Hepatocyte (in vitro differentiated cells): ENCODE measurements around the gene WWTR1. TPM values are rescaled to one million over a fixed set of nuclear protein-coding genes. Genes with fewer than 3 reads are reported as not detected.

Source experiments
- DNase-seq: peaks from one replicate; pipeline ENCODE4 v3.0.0-alpha.2; 2016; ENCODE audit warnings: low spot score
- H2AFZ ChIP-seq: fragments of 200-600 bp; sonication (generic); 2 replicates; pipeline ENCODE4 v1.6.0; 2016; ENCODE audit warnings: antibody characterized with exemption, mild to moderate bottlenecking
- H3K27ac ChIP-seq: fragments of 200-600 bp; sonication (generic); 2 replicates; pipeline ENCODE4 v1.5.1; 2016; ENCODE audit warnings: mild to moderate bottlenecking
- H3K27me3 ChIP-seq: fragments of 200-600 bp; sonication (generic); 2 replicates; pipeline ENCODE4 v1.6.1; 2016
- H3K36me3 ChIP-seq: fragments of 200-600 bp; sonication (generic); replicated peaks from 2 replicates; pipeline ENCODE4 v1.5.1; 2016; ENCODE audit warnings: low read depth; ENCODE audit not compliant: insufficient read depth
- H3K4me1 ChIP-seq: fragments of 200-600 bp; sonication (generic); 2 replicates; pipeline ENCODE4 v1.5.1; 2016; ENCODE audit warnings: mild to moderate bottlenecking, moderate library complexity; ENCODE audit not compliant: insufficient read depth
- H3K4me2 ChIP-seq: fragments of 200-600 bp; sonication (generic); 2 replicates; pipeline ENCODE4 v1.6.0; 2016
- H3K4me3 ChIP-seq: fragments of 200-600 bp; sonication (generic); 2 replicates; pipeline ENCODE4 v1.5.1; 2016; ENCODE audit warnings: mild to moderate bottlenecking
- H3K79me2 ChIP-seq: fragments of 200-600 bp; sonication (generic); 2 replicates; pipeline ENCODE4 v1.6.0; 2017; ENCODE audit warnings: mild to moderate bottlenecking
- H3K9me2 ChIP-seq: fragments of 200-600 bp; sonication (generic); replicated peaks from 2 replicates; pipeline ENCODE4 v1.6.0; 2017; ENCODE audit warnings: mild to moderate bottlenecking; ENCODE audit not compliant: insufficient read depth
- H3K9me3 ChIP-seq: fragments of 200-600 bp; sonication (generic); 2 replicates; pipeline ENCODE4 v1.5.1; 2016; ENCODE audit warnings: low read depth, mild to moderate bottlenecking
- H4K20me1 ChIP-seq: fragments of 200-600 bp; sonication (generic); 2 replicates; pipeline ENCODE4 v1.6.0; 2016; ENCODE audit warnings: mild to moderate bottlenecking; ENCODE audit not compliant: insufficient read depth, poor library complexity, severe bottlenecking
- EZH2 ChIP-seq: fragments of 200-600 bp; sonication (generic); IDR thresholded peaks from 2 replicates; pipeline ENCODE4 v1.6.1; 2016; ENCODE audit warnings: antibody characterized with exemption, mild to moderate bottlenecking, borderline replicate concordance
- EZH2phosphoT487 ChIP-seq: fragments of 200-600 bp; sonication (generic); IDR thresholded peaks from one replicate; pipeline ENCODE4 v1.6.1; 2018; ENCODE audit warnings: antibody characterized with exemption, mild to moderate bottlenecking, low read depth, moderate library complexity; ENCODE audit not compliant: unreplicated experiment, severe bottlenecking
- WGBS: methylation state at CpG from one replicate; pipeline ENCODE4 v1.1.6; 2016; ENCODE audit warnings: low lambda C conversion rate; ENCODE audit errors: missing lambda C conversion rate; 5-methylcytosine and 5-hydroxymethylcytosine counted together
- polyA plus RNA-seq: library from polyadenylated mRNA; unstranded; fragments of >200 nt; fragmentation: Nextera tagmentation; extraction: Ambion mirVana; gene quantifications from 2 replicates; pipeline ENCODE4 v1.2.1, GENCODE V29; 2016
- total RNA-seq: library from RNA; depleted of rRNA; stranded (reverse); fragments of >200 nt; gene quantifications from 2 replicates; pipeline ENCODE4 v1.2.3, GENCODE V29; 2014
- TF ChIP-seq, protein P1 (sequence below): fragments of 200-600 bp; sonication (generic); IDR thresholded peaks from 2 replicates; pipeline ENCODE4 v1.5.1; 2016; ENCODE audit warnings: antibody characterized with exemption, mild to moderate bottlenecking; ENCODE audit not compliant: poor library complexity

The WWTR1 gene
- total and polyA plus RNA-seq, 2 experiments from 2014 or later: 40.5 to 54.7 TPM

DNA sequence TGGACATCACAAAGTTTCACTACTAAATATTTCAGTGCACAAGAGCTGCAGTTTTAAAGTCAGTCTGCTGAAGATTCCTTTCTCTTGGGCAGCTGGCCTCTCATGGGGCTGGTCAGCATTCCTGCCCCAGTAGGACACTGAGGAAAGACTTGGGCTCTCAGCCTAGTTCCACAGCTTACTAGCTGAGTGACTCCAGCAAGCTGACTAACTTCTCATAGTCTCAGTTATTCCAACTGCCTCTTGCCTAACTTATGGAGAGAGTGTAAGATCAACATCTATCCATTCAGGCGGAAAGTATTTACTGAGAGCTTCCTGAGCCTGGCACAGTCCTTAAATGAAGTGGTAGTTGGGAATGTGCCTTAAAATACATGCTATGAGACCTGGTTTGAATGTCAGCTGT lies 156.3 kb downstream of the WWTR1 start:
- H4K20me1 ChIP-seq: no peaks in the 10 kb centered on the region
- no peak overlapping the region for H2AFZ ChIP-seq
- H3K9me2 ChIP-seq: no peaks in the 10 kb centered on the region
- H3K4me1 ChIP-seq: no peaks in the 10 kb centered on the region
- 91% methylated on average over 1 of the region's 1 CpG for WGBS
- no peaks in the 10 kb centered on the region for H3K36me3 ChIP-seq
- H3K27ac ChIP-seq: no peak overlapping the region
- no peak overlapping the region for H3K4me2 ChIP-seq
- no peak overlapping the region for H3K4me3 ChIP-seq
- DNase-seq: no peak
- no peaks in the 10 kb centered on the region for H3K27me3 ChIP-seq
- H3K79me2 ChIP-seq: no peaks in the 10 kb centered on the region
- H3K9me3 ChIP-seq: no peaks in the 10 kb centered on the region
- no peak for TF ChIP-seq EZH2
- TF ChIP-seq, protein P1, sequence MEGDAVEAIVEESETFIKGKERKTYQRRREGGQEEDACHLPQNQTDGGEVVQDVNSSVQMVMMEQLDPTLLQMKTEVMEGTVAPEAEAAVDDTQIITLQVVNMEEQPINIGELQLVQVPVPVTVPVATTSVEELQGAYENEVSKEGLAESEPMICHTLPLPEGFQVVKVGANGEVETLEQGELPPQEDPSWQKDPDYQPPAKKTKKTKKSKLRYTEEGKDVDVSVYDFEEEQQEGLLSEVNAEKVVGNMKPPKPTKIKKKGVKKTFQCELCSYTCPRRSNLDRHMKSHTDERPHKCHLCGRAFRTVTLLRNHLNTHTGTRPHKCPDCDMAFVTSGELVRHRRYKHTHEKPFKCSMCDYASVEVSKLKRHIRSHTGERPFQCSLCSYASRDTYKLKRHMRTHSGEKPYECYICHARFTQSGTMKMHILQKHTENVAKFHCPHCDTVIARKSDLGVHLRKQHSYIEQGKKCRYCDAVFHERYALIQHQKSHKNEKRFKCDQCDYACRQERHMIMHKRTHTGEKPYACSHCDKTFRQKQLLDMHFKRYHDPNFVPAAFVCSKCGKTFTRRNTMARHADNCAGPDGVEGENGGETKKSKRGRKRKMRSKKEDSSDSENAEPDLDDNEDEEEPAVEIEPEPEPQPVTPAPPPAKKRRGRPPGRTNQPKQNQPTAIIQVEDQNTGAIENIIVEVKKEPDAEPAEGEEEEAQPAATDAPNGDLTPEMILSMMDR: no peak
- TF ChIP-seq EZH2phosphoT487: no peak

DNA sequence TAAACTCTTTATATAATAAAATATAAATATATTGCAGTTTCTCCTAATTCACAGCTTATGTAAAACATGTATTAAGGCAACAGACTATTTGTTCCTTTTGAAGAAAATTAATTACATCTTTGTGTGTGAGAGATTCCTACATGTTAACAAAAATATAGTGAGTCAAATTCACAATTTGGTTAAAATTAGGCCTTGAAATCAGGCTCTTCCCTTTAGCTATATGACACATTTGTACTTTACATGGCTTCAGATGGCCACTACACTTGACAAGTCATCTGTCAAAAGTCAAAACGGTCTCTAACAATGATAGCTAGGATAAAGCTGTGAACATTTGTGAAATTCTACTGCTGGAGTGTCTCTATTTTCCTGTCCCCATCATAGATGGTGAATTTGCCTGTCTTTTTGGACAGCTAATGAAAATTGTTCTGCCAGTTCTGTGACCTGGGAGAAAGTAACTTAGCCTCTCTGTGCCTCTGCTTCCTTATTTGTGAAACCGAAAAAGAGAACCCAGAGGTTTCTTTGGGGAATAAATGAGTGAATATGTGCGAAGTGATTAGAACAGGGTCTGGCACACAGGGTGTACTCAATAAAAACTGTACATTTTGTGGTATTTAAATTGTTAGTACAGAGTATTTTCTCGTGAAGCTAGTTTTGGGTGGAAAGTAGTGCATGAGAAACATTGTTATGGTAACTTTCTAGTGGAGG lies 159.7 kb downstream of the WWTR1 start:
- DNase-seq: no peak
- WGBS: 67% methylated on average over 4 of the region's 4 CpGs

DNA sequence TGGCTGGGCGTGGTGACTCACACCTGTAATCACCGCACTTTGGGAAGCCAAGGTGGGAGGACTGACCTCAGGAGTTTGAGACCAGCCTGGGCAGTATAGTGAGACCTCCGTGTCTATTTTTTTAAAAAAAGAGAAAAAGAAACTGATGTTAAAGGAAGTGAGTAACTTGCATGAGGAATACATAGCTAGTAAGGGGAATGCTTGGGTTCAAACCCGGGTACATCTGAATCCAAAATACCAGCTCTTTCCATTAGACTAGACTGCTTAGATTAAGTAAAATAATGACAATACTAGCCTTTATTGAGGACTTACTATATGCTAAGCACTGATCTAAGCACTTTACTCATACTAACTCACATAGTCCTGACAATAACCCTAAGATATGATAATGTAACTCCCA lies 160.9 kb downstream of the WWTR1 start:
- TF ChIP-seq, protein P1: no peak
- TF ChIP-seq EZH2phosphoT487: no peak
- no peak for TF ChIP-seq EZH2
- Histone ChIP-seq H3K4me2 (no peak overlapping the region), H3K4me1 (no peaks in the 10 kb centered on the region), H2AFZ (no peak overlapping the region), H3K36me3 (no peaks in the 10 kb centered on the region), H4K20me1 (no peaks in the 10 kb centered on the region), H3K9me2 (no peaks in the 10 kb centered on the region), H3K4me3 (no peak overlapping the region), H3K27me3 (no peaks in the 10 kb centered on the region), H3K79me2 (no peaks in the 10 kb centered on the region), H3K9me3 (no peaks in the 10 kb centered on the region), H3K27ac (no peak overlapping the region)
- WGBS: 93% methylated on average over 4 of the region's 4 CpGs
- DNase-seq: no peak

More for the DNA sequence above, 159.7 kb downstream of the WWTR1 start:
- no peak overlapping the region for H3K4me2 ChIP-seq
- H2AFZ ChIP-seq: no peak overlapping the region
- H3K9me3 ChIP-seq: no peaks in the 10 kb centered on the region
- no peaks in the 10 kb centered on the region for H3K4me1 ChIP-seq
- no peaks in the 10 kb centered on the region for H3K27me3 ChIP-seq
- no peaks in the 10 kb centered on the region for H3K9me2 ChIP-seq
- no peak overlapping the region for H3K27ac ChIP-seq
- no peaks in the 10 kb centered on the region for H3K79me2 ChIP-seq
- no peaks in the 10 kb centered on the region for H3K36me3 ChIP-seq
- no peaks in the 10 kb centered on the region for H4K20me1 ChIP-seq
- H3K4me3 ChIP-seq: no peak overlapping the region
- TF ChIP-seq EZH2phosphoT487: no peak
- TF ChIP-seq, protein P1: no peak
- TF ChIP-seq EZH2: no peak
